Mesendoderm (in vitro differentiated cells): Measurements from ENCODE around the gene SNAI3.

Experiments used
- DNase-seq: peaks from one replicate; pipeline ENCODE4 v3.0.0; 2013
- H2AK5ac ChIP-seq: 2 replicates; pipeline ENCODE4 v1.6.1; 2013; ENCODE audit warnings: low read length, inconsistent platforms
- H2BK120ac ChIP-seq: 2 replicates; pipeline ENCODE4 v1.6.1; 2013; ENCODE audit warnings: low read depth, mild to moderate bottlenecking, low read length, moderate library complexity, mixed read lengths
- H2BK15ac ChIP-seq: replicated peaks from 2 replicates; pipeline ENCODE4 v1.6.1; 2013; ENCODE audit warnings: low read depth, mild to moderate bottlenecking, moderate library complexity
- H2BK5ac ChIP-seq: 2 replicates; pipeline ENCODE4 v1.6.1; 2013; ENCODE audit warnings: low read length, inconsistent platforms
- H3K18ac ChIP-seq: 2 replicates; pipeline ENCODE4 v1.6.1; 2013; ENCODE audit warnings: mild to moderate bottlenecking, low read length, mixed read lengths
- H3K23ac ChIP-seq: one replicate; pipeline ENCODE4 v1.6.1; 2013; ENCODE audit warnings: low read length
- H3K27ac ChIP-seq: 2 replicates; pipeline ENCODE4 v1.5.1; 2013; ENCODE audit warnings: low read depth, mild to moderate bottlenecking, inconsistent platforms, low read length, moderate library complexity
- H3K27me3 ChIP-seq: 2 replicates; pipeline ENCODE4 v1.6.1; 2013; ENCODE audit warnings: low read length, control low read depth, mild to moderate bottlenecking, inconsistent platforms; ENCODE audit not compliant: insufficient read depth, poor library complexity
- H3K36me3 ChIP-seq: 2 replicates; pipeline ENCODE4 v1.6.1; 2013; ENCODE audit warnings: low read length, inconsistent platforms; ENCODE audit not compliant: control insufficient read depth, insufficient read depth
- H3K4ac ChIP-seq: one replicate; pipeline ENCODE4 v1.6.1; 2013; ENCODE audit warnings: low read depth, mild to moderate bottlenecking, low read length, moderate library complexity
- H3K4me1 ChIP-seq: 2 replicates; pipeline ENCODE4 v1.6.1; 2013; ENCODE audit warnings: low read depth, low read length, inconsistent platforms; ENCODE audit not compliant: control insufficient read depth
- H3K4me2 ChIP-seq: 2 replicates; pipeline ENCODE4 v1.6.1; 2013; ENCODE audit warnings: low read length
- H3K4me3 ChIP-seq: 2 replicates; pipeline ENCODE4 v1.5.1; 2013; ENCODE audit warnings: mild to moderate bottlenecking, low read length
- H3K56ac ChIP-seq: one replicate; pipeline ENCODE4 v1.6.1; 2013; ENCODE audit warnings: low read length
- H3K79me1 ChIP-seq: 2 replicates; pipeline ENCODE4 v1.6.1; 2013; ENCODE audit warnings: low read length, inconsistent platforms
- H3K79me2 ChIP-seq: 2 replicates; pipeline ENCODE4 v1.6.1; 2013; ENCODE audit warnings: mild to moderate bottlenecking, low read length; ENCODE audit not compliant: control insufficient read depth, insufficient read depth
- H3K9ac ChIP-seq: 2 replicates; pipeline ENCODE4 v1.6.1; 2013; ENCODE audit warnings: low read length, inconsistent platforms
- H4K5ac ChIP-seq: one replicate; pipeline ENCODE4 v1.6.1; 2013; ENCODE audit warnings: low read length
- H4K8ac ChIP-seq: one replicate; pipeline ENCODE4 v1.6.1; 2013; ENCODE audit warnings: low read depth, mild to moderate bottlenecking, control low read depth, low read length, moderate library complexity
- WGBS: extraction: QIAGEN DNeasy Blood & Tissue Kit; methylation state at CpG from one replicate; pipeline ENCODE4 v1.1.7; 2013; ENCODE audit warnings: low lambda C conversion rate, missing lambda C conversion rate; ENCODE audit not compliant: insufficient coverage; ENCODE audit errors: extremely low coverage; 5-methylcytosine and 5-hydroxymethylcytosine counted together

SNAI3 gene

GRCh38 chr16:88662222-88662842 is 24.0 kb downstream of the SNAI3 start:
- Histone ChIP-seq H3K23ac (peak overlapping the region; percentile 59), H3K79me1 (peaks cover 15% of the 10 kb centered on the region), H3K4me2 (peak overlapping the region; percentile 76), H4K8ac (no peak overlapping the region), H3K4me3 (peak overlapping the region; percentile 71), H2AK5ac (no peak overlapping the region), H3K56ac (peak overlapping the region; percentile 92), H3K9ac (peak overlapping the region; percentile 74), H3K36me3 (peaks cover 2% of the 10 kb centered on the region), H3K18ac (peak overlapping the region; percentile 23), H2BK120ac (no peak overlapping the region), H2BK15ac (no peak overlapping the region), H3K4me1 (peaks cover 2% of the 10 kb centered on the region), H3K27ac (peak overlapping the region; percentile 68), H2BK5ac (no peak overlapping the region), H3K27me3 (no peaks in the 10 kb centered on the region), H3K4ac (no peak overlapping the region), H4K5ac (no peak overlapping the region), H3K79me2 (peaks cover 31% of the 10 kb centered on the region)
- no CpG with 5 or more reads among the region's 49 CpGs for WGBS
- DNase-seq, result peak; percentile 11

- peaks cover 2% of the 10 kb centered on the region for H3K36me3 ChIP-seq
- no peak overlapping the region for H3K4ac ChIP-seq
- peaks cover 2% of the 10 kb centered on the region for H3K4me1 ChIP-seq
- H3K27ac ChIP-seq, result no peak overlapping the region
- H2BK120ac ChIP-seq, result no peak overlapping the region
- no peak overlapping the region for H4K5ac ChIP-seq
- no peak overlapping the region for H3K4me3 ChIP-seq
- no peak overlapping the region for H4K8ac ChIP-seq
- H3K4me2 ChIP-seq, result peak overlapping the region; percentile 38
- no peak for DNase-seq
- H3K27me3 ChIP-seq, result no peaks in the 10 kb centered on the region
- no peak overlapping the region for H2BK15ac ChIP-seq
- peak overlapping the region; percentile 47 for H3K9ac ChIP-seq
- H3K56ac ChIP-seq, result peak overlapping the region; percentile 34
- WGBS, result no CpG with 5 or more reads among the region's 10 CpGs
- peaks cover 15% of the 10 kb centered on the region for H3K79me1 ChIP-seq
- H3K18ac ChIP-seq, result no peak overlapping the region
- no peak overlapping the region for H2AK5ac ChIP-seq
- no peak overlapping the region for H3K23ac ChIP-seq
- H2BK5ac ChIP-seq, result no peak overlapping the region
- H3K79me2 ChIP-seq, result peaks cover 31% of the 10 kb centered on the region
These were observed 24.8 kb downstream of the SNAI3 start for GRCh38 chr16:88661468-88661867.

GRCh38 chr16:88659160-88659559 is 27.1 kb downstream of the SNAI3 start:
- no peak overlapping the region for H3K18ac ChIP-seq
- no peak overlapping the region for H3K4ac ChIP-seq
- no peak overlapping the region for H2BK5ac ChIP-seq
- H3K4me3 ChIP-seq, result no peak overlapping the region
- H2BK15ac ChIP-seq, result no peak overlapping the region
- no peak overlapping the region for H4K8ac ChIP-seq
- H3K23ac ChIP-seq, result no peak overlapping the region
- H3K36me3 ChIP-seq, result peaks cover 4% of the 10 kb centered on the region
- H3K79me1 ChIP-seq, result peaks cover 15% of the 10 kb centered on the region
- no peak overlapping the region for H3K4me2 ChIP-seq
- WGBS, result no CpG with 5 or more reads among the region's 25 CpGs
- H3K56ac ChIP-seq, result no peak overlapping the region
- H4K5ac ChIP-seq, result no peak overlapping the region
- no peak overlapping the region for H2AK5ac ChIP-seq
- H3K79me2 ChIP-seq, result peaks cover 31% of the 10 kb centered on the region
- no peak overlapping the region for H3K9ac ChIP-seq
- peaks cover 2% of the 10 kb centered on the region for H3K4me1 ChIP-seq
- no peak overlapping the region for H2BK120ac ChIP-seq
- no peaks in the 10 kb centered on the region for H3K27me3 ChIP-seq
- no peak for DNase-seq
- no peak overlapping the region for H3K27ac ChIP-seq

- H3K4ac ChIP-seq, result no peak overlapping the region
- H3K27ac ChIP-seq, result no peak overlapping the region
- WGBS, result no CpG with 5 or more reads among the region's 15 CpGs
- no peak overlapping the region for H2BK120ac ChIP-seq
- H3K27me3 ChIP-seq, result no peaks in the 10 kb centered on the region
- H3K79me1 ChIP-seq, result peaks cover 15% of the 10 kb centered on the region
- H4K5ac ChIP-seq, result no peak overlapping the region
- no peak overlapping the region for H2BK5ac ChIP-seq
- H3K36me3 ChIP-seq, result peaks cover 4% of the 10 kb centered on the region
- no peak overlapping the region for H3K4me3 ChIP-seq
- DNase-seq, result no peak
- H3K9ac ChIP-seq, result no peak overlapping the region
- peaks cover 2% of the 10 kb centered on the region for H3K4me1 ChIP-seq
- H2BK15ac ChIP-seq, result no peak overlapping the region
- no peak overlapping the region for H3K23ac ChIP-seq
- no peak overlapping the region for H3K56ac ChIP-seq
- H4K8ac ChIP-seq, result no peak overlapping the region
- H3K18ac ChIP-seq, result no peak overlapping the region
- H3K79me2 ChIP-seq, result peaks cover 29% of the 10 kb centered on the region
- no peak overlapping the region for H3K4me2 ChIP-seq
- no peak overlapping the region for H2AK5ac ChIP-seq
These were observed 27.6 kb downstream of the SNAI3 start for GRCh38 chr16:88658714-88659113.

GRCh38 chr16:88657371-88657770 is 28.9 kb downstream of the SNAI3 start:
- Histone ChIP-seq H3K79me1 (peaks cover 15% of the 10 kb centered on the region), H4K5ac (no peak overlapping the region), H3K79me2 (peaks cover 27% of the 10 kb centered on the region), H3K9ac (no peak overlapping the region), H3K36me3 (peaks cover 4% of the 10 kb centered on the region), H3K56ac (no peak overlapping the region), H2BK15ac (no peak overlapping the region), H2AK5ac (no peak overlapping the region), H3K23ac (no peak overlapping the region), H3K4ac (no peak overlapping the region), H2BK120ac (no peak overlapping the region), H2BK5ac (no peak overlapping the region), H3K4me1 (peaks cover 2% of the 10 kb centered on the region), H3K4me2 (no peak overlapping the region), H4K8ac (no peak overlapping the region), H3K27me3 (no peaks in the 10 kb centered on the region), H3K4me3 (no peak overlapping the region), H3K27ac (no peak overlapping the region), H3K18ac (no peak overlapping the region)
- WGBS, result no CpG with 5 or more reads among the region's 19 CpGs
- no peak for DNase-seq
